Fibroblast of the aortic adventitia (primary cell): ENCODE results near the gene B9D1. TPM values are rescaled to one million over a fixed set of nuclear protein-coding genes. Genes with fewer than 3 reads are reported as not detected.

Source experiments
- DNase-seq: peaks from one replicate; pipeline ENCODE4 v3.0.0-alpha.2; 2010; ENCODE audit warnings: low read depth
- H3K4me3 ChIP-seq: 2 replicates; pipeline ENCODE4 v1.5.1; 2011; ENCODE audit warnings: low read depth, mild to moderate bottlenecking, control low read depth, low read length, moderate library complexity
- CTCF ChIP-seq: IDR thresholded peaks from 2 replicates; pipeline ENCODE4 v1.5.1; 2011; ENCODE audit warnings: mild to moderate bottlenecking, low read length, control low read depth, inconsistent platforms; ENCODE audit not compliant: insufficient read depth
- total RNA-seq: library from RNA; depleted of rRNA; stranded (reverse); fragments of >200 nt; gene quantifications from 2 replicates; pipeline ENCODE4 v1.2.3, GENCODE V29; 2012; ENCODE audit warnings: low replicate concordance

B9D1 gene
- total RNA-seq, 1 donor: 19.9 TPM

- TF ChIP-seq CTCF: no peak
- H3K4me3 ChIP-seq: no peak overlapping the region
- DNase-seq: no peak
Measured at GRCh38 chr17:19311016-19311415, 51.5 kb downstream of the B9D1 start.

- no peak overlapping the region for H3K4me3 ChIP-seq
- DNase-seq: no peak
- no peak for TF ChIP-seq CTCF
Measured at GRCh38 chr17:19310151-19310550, 52.4 kb downstream of the B9D1 start.

- TF ChIP-seq CTCF: no peak
- DNase-seq: no peak
- no peak overlapping the region for H3K4me3 ChIP-seq
Measured at GRCh38 chr17:19309701-19310100, 52.8 kb downstream of the B9D1 start.

- DNase-seq: no peak
- no peak for TF ChIP-seq CTCF
- H3K4me3 ChIP-seq: no peak overlapping the region
Measured at GRCh38 chr17:19308398-19308797, 54.1 kb downstream of the B9D1 start.

GRCh38 chr17:19307521-19307920, 55.0 kb downstream of the B9D1 start:
- no peak for DNase-seq
- H3K4me3 ChIP-seq: no peak overlapping the region
- no peak for TF ChIP-seq CTCF

- TF ChIP-seq CTCF: no peak
Measured at GRCh38 chr17:19306160-19307111, 56.1 kb downstream of the B9D1 start.

More at GRCh38 chr17:19306160-19307111, 56.1 kb downstream of the B9D1 start:
- H3K4me3 ChIP-seq: no peak overlapping the region
- no peak for DNase-seq
